Hepatocyte (in vitro differentiated cells): ENCODE data around the gene TLL2. TPM values are rescaled to one million over a fixed set of nuclear protein-coding genes. Genes with fewer than 3 reads are reported as not detected.

Source experiments
- DNase-seq: peaks from one replicate; pipeline ENCODE4 v3.0.0-alpha.2; 2016; ENCODE audit warnings: low spot score
- H2AFZ ChIP-seq: fragments of 200-600 bp; sonication (generic); 2 replicates; pipeline ENCODE4 v1.6.0; 2016; ENCODE audit warnings: antibody characterized with exemption, mild to moderate bottlenecking
- H3K27ac ChIP-seq: fragments of 200-600 bp; sonication (generic); 2 replicates; pipeline ENCODE4 v1.5.1; 2016; ENCODE audit warnings: mild to moderate bottlenecking
- H3K27me3 ChIP-seq: fragments of 200-600 bp; sonication (generic); 2 replicates; pipeline ENCODE4 v1.6.1; 2016
- H3K36me3 ChIP-seq: fragments of 200-600 bp; sonication (generic); replicated peaks from 2 replicates; pipeline ENCODE4 v1.5.1; 2016; ENCODE audit warnings: low read depth; ENCODE audit not compliant: insufficient read depth
- H3K4me1 ChIP-seq: fragments of 200-600 bp; sonication (generic); 2 replicates; pipeline ENCODE4 v1.5.1; 2016; ENCODE audit warnings: mild to moderate bottlenecking, moderate library complexity; ENCODE audit not compliant: insufficient read depth
- H3K4me2 ChIP-seq: fragments of 200-600 bp; sonication (generic); 2 replicates; pipeline ENCODE4 v1.6.0; 2016
- H3K4me3 ChIP-seq: fragments of 200-600 bp; sonication (generic); 2 replicates; pipeline ENCODE4 v1.5.1; 2016; ENCODE audit warnings: mild to moderate bottlenecking
- H3K79me2 ChIP-seq: fragments of 200-600 bp; sonication (generic); 2 replicates; pipeline ENCODE4 v1.6.0; 2017; ENCODE audit warnings: mild to moderate bottlenecking
- H3K9me2 ChIP-seq: fragments of 200-600 bp; sonication (generic); replicated peaks from 2 replicates; pipeline ENCODE4 v1.6.0; 2017; ENCODE audit warnings: mild to moderate bottlenecking; ENCODE audit not compliant: insufficient read depth
- H3K9me3 ChIP-seq: fragments of 200-600 bp; sonication (generic); 2 replicates; pipeline ENCODE4 v1.5.1; 2016; ENCODE audit warnings: low read depth, mild to moderate bottlenecking
- H4K20me1 ChIP-seq: fragments of 200-600 bp; sonication (generic); 2 replicates; pipeline ENCODE4 v1.6.0; 2016; ENCODE audit warnings: mild to moderate bottlenecking; ENCODE audit not compliant: insufficient read depth, poor library complexity, severe bottlenecking
- CTCF ChIP-seq: fragments of 200-600 bp; sonication (generic); IDR thresholded peaks from 2 replicates; pipeline ENCODE4 v1.5.1; 2016; ENCODE audit warnings: antibody characterized with exemption, mild to moderate bottlenecking; ENCODE audit not compliant: poor library complexity
- EZH2 ChIP-seq: fragments of 200-600 bp; sonication (generic); IDR thresholded peaks from 2 replicates; pipeline ENCODE4 v1.6.1; 2016; ENCODE audit warnings: antibody characterized with exemption, mild to moderate bottlenecking, borderline replicate concordance
- EZH2phosphoT487 ChIP-seq: fragments of 200-600 bp; sonication (generic); IDR thresholded peaks from one replicate; pipeline ENCODE4 v1.6.1; 2018; ENCODE audit warnings: antibody characterized with exemption, mild to moderate bottlenecking, low read depth, moderate library complexity; ENCODE audit not compliant: unreplicated experiment, severe bottlenecking
- WGBS: methylation state at CpG from one replicate; pipeline ENCODE4 v1.1.6; 2016; ENCODE audit warnings: low lambda C conversion rate; ENCODE audit errors: missing lambda C conversion rate; 5-methylcytosine and 5-hydroxymethylcytosine counted together
- polyA plus RNA-seq: library from polyadenylated mRNA; unstranded; fragments of >200 nt; fragmentation: Nextera tagmentation; extraction: Ambion mirVana; gene quantifications from 2 replicates; pipeline ENCODE4 v1.2.1, GENCODE V29; 2016
- total RNA-seq: library from RNA; depleted of rRNA; stranded (reverse); fragments of >200 nt; gene quantifications from 2 replicates; pipeline ENCODE4 v1.2.3, GENCODE V29; 2014

Gene TLL2
- total and polyA plus RNA-seq, 2 experiments from 2014 or later: 0.50 to 0.76 TPM

- Histone ChIP-seq H3K4me2 (no peak overlapping the region), H3K9me2 (no peaks in the 10 kb centered on the region), H3K79me2 (no peaks in the 10 kb centered on the region), H3K9me3 (no peaks in the 10 kb centered on the region), H3K27ac (no peak overlapping the region), H4K20me1 (no peaks in the 10 kb centered on the region), H3K36me3 (no peaks in the 10 kb centered on the region), H3K4me1 (peaks cover 3% of the 10 kb centered on the region), H2AFZ (no peak overlapping the region), H3K4me3 (no peak overlapping the region), H3K27me3 (peaks cover 53% of the 10 kb centered on the region)
- no peak for DNase-seq
- WGBS: 69% methylated on average over 7 of the region's 7 CpGs
- TF ChIP-seq EZH2phosphoT487 (no peak), EZH2 (no peak), CTCF (no peak)
Observed at GRCh38 chr10:96401036-96401435, 112.7 kb downstream of the TLL2 start.

GRCh38 chr10:96400465-96400864 is 113.3 kb downstream of the TLL2 start:
- no peak overlapping the region for H3K4me3 ChIP-seq
- H3K27ac ChIP-seq: no peak overlapping the region
- TF ChIP-seq EZH2phosphoT487 (no peak), EZH2 (no peak), CTCF (no peak)
- no peaks in the 10 kb centered on the region for H3K9me2 ChIP-seq
- H3K4me2 ChIP-seq: no peak overlapping the region
- H4K20me1 ChIP-seq: no peaks in the 10 kb centered on the region
- no peaks in the 10 kb centered on the region for H3K36me3 ChIP-seq
- H2AFZ ChIP-seq: no peak overlapping the region
- H3K79me2 ChIP-seq: no peaks in the 10 kb centered on the region
- H3K27me3 ChIP-seq: peaks cover 54% of the 10 kb centered on the region
- H3K4me1 ChIP-seq: peaks cover 3% of the 10 kb centered on the region
- WGBS: 82% methylated on average over 3 of the region's 3 CpGs
- no peak for DNase-seq
- H3K9me3 ChIP-seq: no peaks in the 10 kb centered on the region

- no peak for DNase-seq
- Histone ChIP-seq H2AFZ (no peak overlapping the region), H3K36me3 (no peaks in the 10 kb centered on the region), H3K79me2 (no peaks in the 10 kb centered on the region), H3K27ac (no peak overlapping the region), H4K20me1 (no peaks in the 10 kb centered on the region), H3K9me2 (no peaks in the 10 kb centered on the region), H3K4me1 (peaks cover 3% of the 10 kb centered on the region), H3K4me2 (no peak overlapping the region), H3K4me3 (no peak overlapping the region), H3K9me3 (no peaks in the 10 kb centered on the region), H3K27me3 (peaks cover 60% of the 10 kb centered on the region)
- TF ChIP-seq EZH2 (no peak), CTCF (no peak), EZH2phosphoT487 (no peak)
- WGBS: 100% methylated on average over 1 of the region's 1 CpG
Observed at GRCh38 chr10:96397902-96398301, 115.8 kb downstream of the TLL2 start.
